CD4-positive, alpha-beta T cell (primary cell): ENCODE measurements around the gene CCIN. TPM values are rescaled to one million over a fixed set of nuclear protein-coding genes. Genes with fewer than 3 reads are reported as not detected.

Experiments
- ATAC-seq: fragments of 200-7000 bp; cut with Tn5 transposase; one replicate; pipeline ENCODE4 v1.10.0; 2022; ENCODE audit warnings: mild to moderate bottlenecking; ENCODE audit not compliant: poor library complexity
- CTCF ChIA-PET: fragments of 350-600 bp; sonication (Branson Sonifier 250); formaldehyde crosslinking; loops from one replicate; lab custom pipeline; 2021; ENCODE audit warnings: antibody characterized with exemption, inconsistent platforms; lab: Charles Lee
- POLR2A ChIA-PET: fragments of 350-600 bp; sonication (Branson Sonifier 250); formaldehyde crosslinking; loops from one replicate; lab custom pipeline; 2021; ENCODE audit warnings: antibody characterized with exemption, inconsistent platforms; lab: Charles Lee
- DNase-seq, 14 experiments: peaks; one replicate each; pipeline ENCODE4 v3.0.0-alpha.2; 2013 to 2020; ENCODE audit warnings: mixed read lengths in 2 of 14
- H3K27ac ChIP-seq, 2 donors: one replicate each; pipeline versions ENCODE4 v1.5.1 to v1.7.0; 2013; ENCODE audit warnings: low read length in 2 of 2, low read depth in 1 of 2, mild to moderate bottlenecking in 1 of 2
- H3K27me3 ChIP-seq, 2 experiments: 1 replicate in 1 of 2; 2 replicates in 1 of 2; pipeline versions ENCODE4 v1.6.1 to v1.7.0; 2013; ENCODE audit warnings: low read length in 2 of 2, control low read depth in 1 of 2, mild to moderate bottlenecking in 1 of 2, moderate library complexity in 1 of 2; ENCODE audit not compliant: insufficient read depth in 2 of 2, control insufficient read depth in 1 of 2
- H3K36me3 ChIP-seq: one replicate; pipeline ENCODE4 v1.6.1; 2013; ENCODE audit warnings: low read length, control low read depth; ENCODE audit not compliant: insufficient read depth
- H3K4me1 ChIP-seq: one replicate; pipeline ENCODE4 v1.6.1; 2013; ENCODE audit warnings: low read length, control low read depth; ENCODE audit not compliant: insufficient read depth
- H3K4me3 ChIP-seq: one replicate; pipeline ENCODE4 v1.5.1; 2013; ENCODE audit warnings: mild to moderate bottlenecking, low read length, moderate library complexity
- H3K9me3 ChIP-seq, 2 experiments: 1 replicate in 1 of 2; 2 replicates in 1 of 2; pipeline versions ENCODE4 v1.6.1 to v1.7.0; 2013; ENCODE audit warnings: low read length in 2 of 2, mild to moderate bottlenecking in 2 of 2, control low read depth in 1 of 2, moderate library complexity in 1 of 2; ENCODE audit not compliant: control insufficient read depth in 1 of 2, insufficient read depth in 1 of 2
- H3K27ac Mint-ChIP-seq: one replicate; pipeline ENCODE4 v1.8.0; 2020; ENCODE audit warnings: mixed read lengths
- H3K27me3 Mint-ChIP-seq: one replicate; pipeline ENCODE4 v1.8.0; 2021; ENCODE audit warnings: mixed read lengths
- H3K36me3 Mint-ChIP-seq: one replicate; pipeline ENCODE4 v1.8.0; 2021; ENCODE audit warnings: low read depth, mixed read lengths
- H3K4me1 Mint-ChIP-seq: one replicate; pipeline ENCODE4 v1.8.0; 2021; ENCODE audit warnings: low read depth, mixed read lengths
- H3K4me3 Mint-ChIP-seq: one replicate; pipeline ENCODE4 v1.8.0; 2020; ENCODE audit warnings: mild to moderate bottlenecking, mixed read lengths
- H3K9me3 Mint-ChIP-seq: one replicate; pipeline ENCODE4 v1.8.0; 2020; ENCODE audit warnings: mixed read lengths
- CTCF ChIP-seq: fragments of 200-600 bp; IDR thresholded peaks from one replicate; pipeline ENCODE4 v1.8.0; 2022; ENCODE audit warnings: antibody characterized with exemption, mild to moderate bottlenecking
- intact Hi-C, 2 experiments: fragments of 100-400 bp; cut with DNase I in 1 of 2; cut with micrococcal nuclease in 1 of 2; formaldehyde crosslinking; loops; one replicate each; pipeline versions ENCODE4 v1.15.1 to v1.9.0; 2023 to 2025; cut with DNase I, micrococcal nuclease
- total RNA-seq, 174 experiments: library from RNA in 2 of 174; stranded (reverse) in 2 of 174; gene quantifications; one replicate each; pipeline ENCODE4 v1.2.3 and lab custom pipeline; 2021 to 2026

CCIN gene
- total RNA-seq, 2 experiments from 2014 or later = 0.22 to 0.36 TPM

DNA sequence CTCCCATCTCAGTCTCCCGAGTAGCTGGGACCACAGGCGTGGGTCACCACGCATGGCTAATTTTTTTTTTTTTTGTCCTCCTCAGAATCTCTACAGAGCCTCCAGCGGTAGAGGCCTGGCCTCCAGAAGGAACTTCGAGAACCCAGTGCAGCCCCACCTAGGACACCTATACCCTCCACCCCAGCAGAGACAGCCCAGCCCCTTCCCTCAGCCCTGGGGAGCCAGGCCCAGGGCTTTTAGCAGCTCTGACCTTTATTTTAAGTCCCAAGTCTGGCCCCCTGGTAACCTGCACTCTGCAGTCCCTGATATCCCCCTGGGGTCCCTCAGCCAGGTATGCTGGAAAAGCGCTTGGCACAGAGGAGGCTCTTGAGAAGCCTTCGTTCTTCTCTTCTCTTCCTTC lies 27.4 kb upstream of the CCIN start:
- Histone ChIP-seq H3K27me3 (no peaks in the 10 kb centered on the region), H3K4me3 (no peak overlapping the region), H3K27ac (peak overlapping the region in 1 of 2 donors; percentile 84), H3K4me1 (peaks cover 98% of the 10 kb centered on the region), H3K9me3 (peaks cover 7 to 12% of the 10 kb centered on the region in 2 experiments), H3K36me3 (peaks cover 18% of the 10 kb centered on the region)
- Mint-ChIP-seq H3K27me3 (no peaks in the 10 kb centered on the region), H3K9me3 (peaks cover 7% of the 10 kb centered on the region), H3K4me1 (peaks cover 96% of the 10 kb centered on the region), H3K36me3 (peaks cover 32% of the 10 kb centered on the region), H3K4me3 (peak overlapping the region; percentile 64), H3K27ac (peak overlapping the region; percentile 98)
- ATAC-seq = no peak
- CTCF ChIA-PET = interaction anchor here (6.4 kb wide), 1 partner anchor 24 kb away, joined by 33 read pairs; no protein-coding TSS in a partner anchor
- intact Hi-C loops = no loop called here
- POLR2A ChIA-PET = interaction anchor here (0.6 to 2.0 kb wide), 3 partner anchors 10 to 49 kb away, joined by 4 to 11 read pairs (median 4); partner anchors contain the start of gene CLTA
- no peak for TF ChIP-seq CTCF
- DNase-seq = no peak

GRCh38 chr9:36142510-36143244 lies 26.5 kb upstream of the CCIN start:
- Histone ChIP-seq H3K4me1 (peaks cover 99% of the 10 kb centered on the region), H3K9me3 (peaks cover 7 to 12% of the 10 kb centered on the region in 2 experiments), H3K4me3 (peak overlapping the region; percentile 59), H3K27me3 (no peaks in the 10 kb centered on the region), H3K27ac (peak overlapping the region; percentile 53 to 84), H3K36me3 (peaks cover 18% of the 10 kb centered on the region)
- H3K27ac Mint-ChIP-seq = peak overlapping the region; percentile 98
- peaks cover 35% of the 10 kb centered on the region for H3K36me3 Mint-ChIP-seq
- DNase-seq (peak in 3 of 14 experiments; percentile 51 to 60 (median 51)), ATAC-seq (no peak)
- ChIA-PET CTCF (interaction anchor here (1.5 to 6.4 kb wide), 3 partner anchors 23 to 48 kb away, joined by 3 to 33 read pairs (median 9); partner anchors contain the start of gene CLTA), POLR2A (interaction anchor here (1.3 to 2.3 kb wide), 3 partner anchors 9 to 48 kb away, joined by 4 to 11 read pairs (median 8); partner anchors contain the start of gene CLTA)
- no peak for TF ChIP-seq CTCF
- H3K4me1 Mint-ChIP-seq = peaks cover 98% of the 10 kb centered on the region
- intact Hi-C loops = no loop called here
- H3K4me3 Mint-ChIP-seq = peak overlapping the region; percentile 90
- peaks cover 10% of the 10 kb centered on the region for H3K9me3 Mint-ChIP-seq
- no peaks in the 10 kb centered on the region for H3K27me3 Mint-ChIP-seq

DNA sequence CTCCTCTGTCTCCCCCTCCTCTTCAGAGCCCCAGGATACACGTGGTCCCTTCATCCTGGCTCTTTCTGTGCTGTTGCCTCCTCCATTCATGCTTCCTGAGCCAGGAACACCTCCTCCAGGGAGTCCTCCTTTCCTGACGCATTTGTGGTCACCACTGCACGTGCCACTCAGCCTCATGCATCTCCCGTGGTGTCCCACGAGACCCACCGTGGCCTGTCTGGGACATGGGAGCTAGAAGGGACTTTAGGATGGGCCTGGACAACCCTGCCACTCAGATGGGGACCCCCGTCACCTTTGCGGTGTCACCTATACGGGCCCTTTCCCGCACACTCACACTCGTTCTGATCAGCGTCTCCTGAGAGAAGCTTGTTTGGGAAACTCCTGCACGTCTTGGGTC lies 25.9 kb upstream of the CCIN start:
- CTCF ChIA-PET = interaction anchor here (1.5 to 6.4 kb wide), 3 partner anchors 22 to 47 kb away, joined by 3 to 33 read pairs (median 9); partner anchors contain the start of gene CLTA
- intact Hi-C loops = no loop called here
- Mint-ChIP-seq H3K36me3 (peaks cover 39% of the 10 kb centered on the region), H3K27ac (peak overlapping the region; percentile 98), H3K9me3 (peaks cover 10% of the 10 kb centered on the region), H3K27me3 (no peaks in the 10 kb centered on the region), H3K4me3 (peak overlapping the region; percentile 90), H3K4me1 (peaks cover 99% of the 10 kb centered on the region)
- H3K4me1 ChIP-seq = peaks cover 99% of the 10 kb centered on the region
- POLR2A ChIA-PET = interaction anchor here (0.9 to 2.3 kb wide), 5 partner anchors 8 to 50 kb away, joined by 3 to 11 read pairs (median 5); partner anchors contain the start of gene CLTA
- no peak for TF ChIP-seq CTCF
- no peaks in the 10 kb centered on the region for H3K27me3 ChIP-seq
- peak overlapping the region; percentile 59 for H3K4me3 ChIP-seq
- peak overlapping the region; percentile 53 to 84 for H3K27ac ChIP-seq
- peaks cover 20% of the 10 kb centered on the region for H3K36me3 ChIP-seq
- no peak for ATAC-seq
- peak in 1 of 14 experiments; percentile 34 for DNase-seq
- peaks cover 7 to 12% of the 10 kb centered on the region in 2 experiments for H3K9me3 ChIP-seq
